HG03520 (cell line): ENCODE results near the gene CPXM2.

ENCODE experiments used
- ATAC-seq: cut with Tn5 transposase; IDR thresholded peaks from one replicate; pipeline ENCODE4 v1.9.1; 2021; ENCODE audit warnings: mild to moderate bottlenecking, moderate library complexity; ENCODE audit not compliant: unreplicated experiment

CPXM2 gene

GRCh38 chr10:123804716-123805115 lies 86.9 kb downstream of the CPXM2 start:
- no peak for ATAC-seq

DNA sequence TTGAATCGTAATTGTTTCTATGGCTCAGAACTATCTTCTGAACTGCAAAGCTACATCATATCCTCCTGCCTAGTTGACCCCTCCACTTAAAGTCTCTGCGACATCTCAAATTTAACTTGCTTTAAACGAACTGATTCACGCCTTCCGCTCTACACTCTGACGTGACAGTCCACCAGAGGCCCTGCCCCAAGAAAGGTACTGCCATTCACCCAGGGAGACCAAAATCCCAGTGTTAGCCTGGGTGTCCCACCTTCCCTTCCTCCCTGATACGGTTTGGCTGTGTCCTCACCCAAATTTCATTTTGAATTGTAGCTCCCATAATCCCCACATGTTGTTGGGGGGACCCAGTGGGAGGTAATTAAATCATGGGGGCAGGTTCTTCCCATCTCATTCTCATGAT lies 90.8 kb downstream of the CPXM2 start:
- ATAC-seq: no peak

DNA sequence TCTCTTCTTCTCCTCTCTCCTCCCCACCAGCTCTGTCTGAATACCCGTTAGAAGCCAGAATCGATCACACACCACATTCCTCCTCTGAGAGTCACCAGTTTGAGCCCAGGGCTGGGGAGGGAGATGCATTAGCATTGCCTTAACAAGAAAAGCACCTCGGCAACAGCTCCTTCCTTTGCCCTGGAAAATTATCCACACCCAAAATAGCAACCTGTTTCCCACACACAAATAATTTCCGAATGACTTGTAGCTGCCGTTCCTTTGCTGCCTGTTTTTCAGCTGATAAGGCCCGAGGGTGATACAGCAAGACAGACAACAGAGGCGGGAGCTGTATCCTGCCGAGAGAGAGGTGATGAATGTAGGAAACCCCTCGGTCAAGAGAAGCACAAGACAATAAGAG lies 91.3 kb downstream of the CPXM2 start:
- no peak for ATAC-seq

DNA sequence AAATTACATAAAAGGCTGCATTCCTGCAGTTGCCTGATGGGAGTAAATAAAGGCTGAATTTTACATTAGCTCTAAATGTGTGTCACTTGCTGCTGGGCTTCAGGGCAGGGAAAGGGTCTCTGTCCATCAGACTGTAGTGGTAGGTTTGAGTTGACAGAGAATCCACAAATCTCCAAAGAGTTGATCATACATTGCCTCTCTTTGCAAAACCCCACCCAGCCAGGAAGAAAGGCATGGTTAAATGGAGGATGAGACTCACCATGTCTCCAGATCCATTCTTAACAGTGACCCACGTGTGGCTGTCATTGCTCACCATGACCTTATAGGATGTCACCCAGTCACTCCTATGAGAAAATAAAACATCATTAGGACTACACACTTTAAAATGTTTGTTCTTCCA lies 92.8 kb downstream of the CPXM2 start:
- ATAC-seq: no peak

GRCh38 chr10:123797813-123798212 lies 93.8 kb downstream of the CPXM2 start:
- ATAC-seq: no peak

DNA sequence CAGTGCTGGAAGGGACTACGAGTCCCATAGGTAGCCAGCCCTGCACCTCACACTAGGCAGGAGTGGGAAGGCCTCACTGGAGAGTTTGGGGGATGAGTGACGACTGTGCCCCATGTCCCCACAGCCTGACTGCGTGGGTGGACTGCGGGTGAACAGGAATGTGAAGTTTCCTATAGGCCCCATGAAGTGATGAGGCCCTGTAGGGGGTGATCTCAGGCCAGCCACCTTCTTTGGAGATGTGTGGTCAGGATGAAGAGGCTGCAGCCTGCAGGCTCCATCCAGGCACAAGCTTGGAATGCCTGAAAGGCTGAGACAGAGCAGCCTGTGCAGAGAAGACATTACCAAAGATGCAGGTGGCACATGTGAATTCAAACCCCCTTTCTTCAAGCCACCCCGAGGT lies 94.9 kb downstream of the CPXM2 start:
- no peak for ATAC-seq

DNA sequence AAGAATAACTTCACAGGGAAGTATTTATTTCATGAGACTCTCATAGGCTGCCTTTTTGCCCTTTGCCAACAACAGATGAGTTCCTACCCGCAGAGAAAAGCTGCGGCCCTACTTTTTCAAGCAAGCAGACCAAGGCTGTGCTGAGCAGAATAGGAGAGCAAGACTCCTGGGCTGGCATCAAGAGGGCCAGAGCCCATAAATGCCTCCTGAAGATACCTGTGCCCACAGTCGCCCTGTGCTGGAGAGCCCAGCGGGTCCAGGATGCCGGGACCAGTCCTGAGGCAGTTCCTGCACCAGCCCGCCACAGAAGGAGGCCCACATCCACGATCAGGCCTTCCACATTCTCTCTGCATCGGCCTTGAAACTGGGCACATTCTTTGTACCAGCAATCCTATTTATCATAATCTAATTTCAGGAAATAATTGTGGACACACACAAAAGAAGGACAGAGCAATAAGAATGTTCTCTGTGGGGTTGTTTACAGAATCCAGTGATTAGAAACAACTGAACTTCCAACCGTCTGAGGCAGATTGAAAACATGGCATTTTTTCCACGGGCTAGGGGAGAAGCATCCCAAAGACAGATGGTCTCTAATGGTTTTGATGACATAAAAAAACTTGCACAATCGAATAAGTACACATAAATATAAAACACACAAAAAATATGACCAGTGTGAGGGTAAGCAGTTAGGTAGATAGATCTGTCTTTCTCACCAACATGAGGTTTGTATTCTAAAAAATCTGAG lies 95.6 kb downstream of the CPXM2 start:
- no peak for ATAC-seq

DNA sequence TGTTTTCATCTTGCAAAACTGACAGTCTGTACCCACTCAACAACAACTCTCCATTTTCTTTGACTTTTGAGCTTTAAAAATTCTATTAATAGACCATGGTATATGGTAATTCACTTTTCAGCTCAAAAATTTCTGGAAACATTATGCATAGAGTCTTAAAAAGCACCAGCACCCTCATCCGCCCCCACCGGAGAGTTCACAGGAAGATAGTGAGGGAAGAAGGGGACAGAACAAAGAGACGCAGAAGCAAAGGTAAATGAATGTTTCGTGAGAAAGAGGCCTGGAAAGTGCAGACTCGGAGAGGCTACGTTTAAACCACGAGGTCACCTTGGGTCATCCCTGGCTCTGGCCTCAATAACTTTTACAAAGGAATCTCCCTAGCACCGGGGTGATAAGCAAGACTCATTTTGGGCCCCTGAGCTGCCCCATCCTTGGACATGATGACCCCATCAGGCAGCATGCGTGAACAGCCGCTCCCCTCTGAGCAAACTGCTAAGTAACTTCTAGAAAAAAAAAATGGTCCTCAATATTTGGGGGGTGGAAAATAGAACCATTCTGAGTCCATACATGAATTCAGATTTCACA lies 96.3 kb downstream of the CPXM2 start:
- ATAC-seq: no peak

- ATAC-seq: no peak
These were observed 99.2 kb downstream of the CPXM2 start for GRCh38 chr10:123792248-123792978.

GRCh38 chr10:123790132-123790885 lies 101.3 kb downstream of the CPXM2 start:
- ATAC-seq: no peak

DNA sequence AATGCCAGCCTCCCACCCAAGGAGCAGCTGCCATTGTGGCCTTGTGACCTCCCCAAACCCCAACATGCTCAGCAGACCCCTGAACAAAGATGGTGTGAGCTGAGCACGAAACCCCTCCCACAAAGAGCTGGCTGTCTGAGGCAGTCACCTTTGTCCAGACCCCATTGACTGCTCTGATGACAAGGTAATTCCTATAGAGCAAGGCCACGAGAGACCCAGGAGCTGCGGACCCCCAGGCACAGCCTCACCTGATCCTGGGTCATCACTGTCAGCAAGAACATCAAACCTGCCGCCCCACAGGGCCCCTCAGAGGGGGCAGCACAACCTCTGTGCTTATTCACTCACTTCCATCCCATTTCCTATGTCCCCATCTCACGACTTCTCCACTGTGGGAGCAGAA lies 102.6 kb downstream of the CPXM2 start:
- ATAC-seq: no peak

GRCh38 chr10:123787566-123787965 lies 104.0 kb downstream of the CPXM2 start:
- ATAC-seq: no peak

GRCh38 chr10:123786896-123787295 lies 104.7 kb downstream of the CPXM2 start:
- ATAC-seq: no peak

GRCh38 chr10:123786306-123786705 lies 105.3 kb downstream of the CPXM2 start:
- ATAC-seq: no peak

- ATAC-seq: no peak
These were observed 107.0 kb downstream of the CPXM2 start for GRCh38 chr10:123784646-123785045.

DNA sequence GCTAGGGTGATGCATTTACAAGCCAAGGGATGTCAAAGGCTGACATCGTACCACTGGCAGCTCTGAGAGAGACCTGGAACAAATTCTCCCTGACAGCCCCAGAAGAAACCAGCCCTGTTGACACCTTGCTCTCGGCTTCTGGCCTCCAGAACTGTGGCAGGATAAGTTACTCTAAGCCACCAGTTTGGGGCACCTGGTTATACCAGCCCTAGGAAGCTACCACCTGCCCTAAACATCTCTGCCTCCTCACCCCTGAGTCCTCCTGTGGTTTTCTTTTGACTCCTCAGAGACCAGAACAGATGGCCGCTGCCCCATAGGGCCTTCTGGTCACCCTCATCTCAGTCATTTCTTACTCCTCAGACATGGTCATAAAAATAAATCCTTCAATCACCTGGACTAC lies 107.4 kb downstream of the CPXM2 start:
- no peak for ATAC-seq

GRCh38 chr10:123783296-123783695 lies 108.3 kb downstream of the CPXM2 start:
- no peak for ATAC-seq

GRCh38 chr10:123782549-123782948 lies 109.1 kb downstream of the CPXM2 start:
- ATAC-seq: no peak

DNA sequence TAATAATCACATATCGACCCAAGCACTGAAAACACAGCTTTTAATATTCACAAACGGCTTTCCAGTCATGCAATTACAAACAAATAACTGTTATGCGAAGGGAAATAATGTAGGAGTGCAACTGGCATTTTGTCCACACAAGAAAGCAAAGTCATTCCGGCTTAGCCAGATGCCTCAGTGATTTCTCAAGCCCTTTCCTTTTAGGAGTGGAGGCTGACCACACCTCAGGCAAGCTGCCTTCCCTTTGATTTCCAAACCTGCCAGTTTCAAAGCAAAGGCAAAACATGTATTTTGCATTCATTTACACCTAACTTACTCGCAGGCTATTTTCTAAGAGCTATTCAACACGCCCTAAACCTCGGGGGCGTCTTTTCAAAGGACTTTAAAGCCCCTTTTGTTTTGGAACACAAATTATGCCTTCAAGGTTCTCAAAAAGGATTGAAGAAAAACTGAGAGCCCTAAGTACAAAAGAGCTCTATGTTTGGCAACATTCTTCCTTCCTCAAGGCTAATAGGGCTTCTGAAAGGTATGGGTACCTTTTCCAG lies 109.6 kb downstream of the CPXM2 start:
- ATAC-seq: no peak

- no peak for ATAC-seq
These were observed 110.2 kb downstream of the CPXM2 start for GRCh38 chr10:123781324-123781900.
